ENCODE measurements around the gene ENOX1. TPM values are rescaled to one million over a fixed set of nuclear protein-coding genes. Genes with fewer than 3 reads are reported as not detected.

Gene ENOX1
- total and polyA plus RNA-seq, 2 of the 13 experiments (the other 11 are each of a cell fraction or from before 2014, with no cell fraction given) = not detected

DNA sequence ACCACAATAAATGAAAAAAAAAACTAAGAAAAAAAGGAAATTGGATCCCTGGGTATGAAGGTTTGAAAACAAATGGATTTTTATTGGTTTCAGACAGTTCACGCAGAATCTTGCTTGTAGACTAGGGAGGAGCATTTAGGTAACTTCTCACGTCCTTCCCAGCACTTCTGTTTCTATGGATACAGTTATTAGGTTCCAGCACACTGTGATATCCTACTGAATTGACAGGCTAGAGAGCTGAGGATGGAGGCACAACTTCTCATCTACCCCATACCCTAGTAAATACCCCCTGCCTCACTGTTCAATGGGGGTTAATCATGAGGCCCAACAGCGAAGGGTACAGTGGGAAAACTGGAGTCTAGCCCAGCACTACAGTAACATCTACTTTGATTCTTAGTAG is 304.1 kb downstream of the ENOX1 start (continued):
- TF ChIP-seq, protein P1, sequence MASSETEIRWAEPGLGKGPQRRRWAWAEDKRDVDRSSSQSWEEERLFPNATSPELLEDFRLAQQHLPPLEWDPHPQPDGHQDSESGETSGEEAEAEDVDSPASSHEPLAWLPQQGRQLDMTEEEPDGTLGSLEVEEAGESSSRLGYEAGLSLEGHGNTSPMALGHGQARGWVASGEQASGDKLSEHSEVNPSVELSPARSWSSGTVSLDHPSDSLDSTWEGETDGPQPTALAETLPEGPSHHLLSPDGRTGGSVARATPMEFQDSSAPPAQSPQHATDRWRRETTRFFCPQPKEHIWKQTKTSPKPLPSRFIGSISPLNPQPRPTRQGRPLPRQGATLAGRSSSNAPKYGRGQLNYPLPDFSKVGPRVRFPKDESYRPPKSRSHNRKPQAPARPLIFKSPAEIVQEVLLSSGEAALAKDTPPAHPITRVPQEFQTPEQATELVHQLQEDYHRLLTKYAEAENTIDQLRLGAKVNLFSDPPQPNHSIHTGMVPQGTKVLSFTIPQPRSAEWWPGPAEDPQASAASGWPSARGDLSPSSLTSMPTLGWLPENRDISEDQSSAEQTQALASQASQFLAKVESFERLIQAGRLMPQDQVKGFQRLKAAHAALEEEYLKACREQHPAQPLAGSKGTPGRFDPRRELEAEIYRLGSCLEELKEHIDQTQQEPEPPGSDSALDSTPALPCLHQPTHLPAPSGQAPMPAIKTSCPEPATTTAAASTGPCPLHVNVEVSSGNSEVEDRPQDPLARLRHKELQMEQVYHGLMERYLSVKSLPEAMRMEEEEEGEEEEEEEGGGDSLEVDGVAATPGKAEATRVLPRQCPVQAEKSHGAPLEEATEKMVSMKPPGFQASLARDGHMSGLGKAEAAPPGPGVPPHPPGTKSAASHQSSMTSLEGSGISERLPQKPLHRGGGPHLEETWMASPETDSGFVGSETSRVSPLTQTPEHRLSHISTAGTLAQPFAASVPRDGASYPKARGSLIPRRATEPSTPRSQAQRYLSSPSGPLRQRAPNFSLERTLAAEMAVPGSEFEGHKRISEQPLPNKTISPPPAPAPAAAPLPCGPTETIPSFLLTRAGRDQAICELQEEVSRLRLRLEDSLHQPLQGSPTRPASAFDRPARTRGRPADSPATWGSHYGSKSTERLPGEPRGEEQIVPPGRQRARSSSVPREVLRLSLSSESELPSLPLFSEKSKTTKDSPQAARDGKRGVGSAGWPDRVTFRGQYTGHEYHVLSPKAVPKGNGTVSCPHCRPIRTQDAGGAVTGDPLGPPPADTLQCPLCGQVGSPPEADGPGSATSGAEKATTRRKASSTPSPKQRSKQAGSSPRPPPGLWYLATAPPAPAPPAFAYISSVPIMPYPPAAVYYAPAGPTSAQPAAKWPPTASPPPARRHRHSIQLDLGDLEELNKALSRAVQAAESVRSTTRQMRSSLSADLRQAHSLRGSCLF (CRISPR knock-in tag; IDR thresholded peaks at IDR 0.05; ENCODE audit: borderline replicate concordance) = no peak
- TF ChIP-seq, protein P2, sequence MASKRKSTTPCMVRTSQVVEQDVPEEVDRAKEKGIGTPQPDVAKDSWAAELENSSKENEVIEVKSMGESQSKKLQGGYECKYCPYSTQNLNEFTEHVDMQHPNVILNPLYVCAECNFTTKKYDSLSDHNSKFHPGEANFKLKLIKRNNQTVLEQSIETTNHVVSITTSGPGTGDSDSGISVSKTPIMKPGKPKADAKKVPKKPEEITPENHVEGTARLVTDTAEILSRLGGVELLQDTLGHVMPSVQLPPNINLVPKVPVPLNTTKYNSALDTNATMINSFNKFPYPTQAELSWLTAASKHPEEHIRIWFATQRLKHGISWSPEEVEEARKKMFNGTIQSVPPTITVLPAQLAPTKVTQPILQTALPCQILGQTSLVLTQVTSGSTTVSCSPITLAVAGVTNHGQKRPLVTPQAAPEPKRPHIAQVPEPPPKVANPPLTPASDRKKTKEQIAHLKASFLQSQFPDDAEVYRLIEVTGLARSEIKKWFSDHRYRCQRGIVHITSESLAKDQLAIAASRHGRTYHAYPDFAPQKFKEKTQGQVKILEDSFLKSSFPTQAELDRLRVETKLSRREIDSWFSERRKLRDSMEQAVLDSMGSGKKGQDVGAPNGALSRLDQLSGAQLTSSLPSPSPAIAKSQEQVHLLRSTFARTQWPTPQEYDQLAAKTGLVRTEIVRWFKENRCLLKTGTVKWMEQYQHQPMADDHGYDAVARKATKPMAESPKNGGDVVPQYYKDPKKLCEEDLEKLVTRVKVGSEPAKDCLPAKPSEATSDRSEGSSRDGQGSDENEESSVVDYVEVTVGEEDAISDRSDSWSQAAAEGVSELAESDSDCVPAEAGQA (IDR thresholded peaks at IDR 0.05; ENCODE audit: low read depth) = no peak
- TF ChIP-seq, protein P2 (CRISPR knock-in tag; IDR thresholded peaks at IDR 0.05; ENCODE audit: borderline replicate concordance) = no peak
- TF ChIP-seq ZNF337 (CRISPR knock-in tag; IDR thresholded peaks at IDR 0.05; ENCODE audit: borderline replicate concordance, low read depth) (no peak), KMT2A (CRISPR knock-in tag; IDR thresholded peaks at IDR 0.05) (no peak)

All from HepG2 (cell line).